Activated T-helper 1 cell treated with anti-CD3 and anti-CD28 coated beads, Interleukin-2, amount 50 U/mL, for 16 hours (primary cell): ENCODE data around the gene KCTD1.
"Not testable (repeated sequence)": the region's sequence is repeated elsewhere in the genome, so short reads cannot be mapped to it uniquely, and the experiment has no call there.

ENCODE experiments used
- DNase-seq, 2 donors: peaks; one replicate each; pipeline ENCODE4 v3.0.0-alpha.2; 2020; ENCODE audit warnings: low read depth in 1 of 2, low spot score in 1 of 2

KCTD1 gene

GRCh38 chr18:26458526-26459232 lies 89.7 kb downstream of the KCTD1 start:
- DNase-seq = no peak

GRCh38 chr18:26457611-26458353 lies 90.6 kb downstream of the KCTD1 start:
- no peak for DNase-seq

- DNase-seq = no peak
Measured at GRCh38 chr18:26457195-26457594, 91.2 kb downstream of the KCTD1 start.

- no peak for DNase-seq
Measured at GRCh38 chr18:26456070-26456491, 92.3 kb downstream of the KCTD1 start.

GRCh38 chr18:26455639-26456038 lies 92.7 kb downstream of the KCTD1 start:
- no peak for DNase-seq

GRCh38 chr18:26454616-26455015 lies 93.7 kb downstream of the KCTD1 start:
- no peak for DNase-seq

GRCh38 chr18:26454192-26454591 lies 94.2 kb downstream of the KCTD1 start:
- no peak for DNase-seq

- no peak for DNase-seq
Measured at GRCh38 chr18:26453386-26453901, 94.9 kb downstream of the KCTD1 start.

GRCh38 chr18:26450989-26451682 lies 97.2 kb downstream of the KCTD1 start:
- DNase-seq = no peak

- no peak for DNase-seq
Measured at GRCh38 chr18:26448714-26449159, 99.6 kb downstream of the KCTD1 start.

GRCh38 chr18:26443853-26444252 lies 104.5 kb downstream of the KCTD1 start:
- no peak for DNase-seq

- DNase-seq = no peak
Measured at GRCh38 chr18:26442126-26442525, 106.2 kb downstream of the KCTD1 start.

- DNase-seq = no peak
Measured at GRCh38 chr18:26440644-26441043, 107.7 kb downstream of the KCTD1 start.

GRCh38 chr18:26439537-26439936 lies 108.8 kb downstream of the KCTD1 start:
- DNase-seq = no peak

GRCh38 chr18:26438980-26439379 lies 109.4 kb downstream of the KCTD1 start:
- no peak for DNase-seq

GRCh38 chr18:26437634-26438033 lies 110.7 kb downstream of the KCTD1 start:
- DNase-seq = not testable (repeated sequence)

- DNase-seq = no peak
Measured at GRCh38 chr18:26436176-26437051, 111.9 kb downstream of the KCTD1 start.

- no peak for DNase-seq
Measured at GRCh38 chr18:26435415-26436095, 112.8 kb downstream of the KCTD1 start.

GRCh38 chr18:26434887-26435286 lies 113.5 kb downstream of the KCTD1 start:
- no peak for DNase-seq
